Duodenal mucosa (tissue), 2 donors: Measurements from ENCODE around the gene NPBWR2.
"Not testable (repeated sequence)": the region's sequence is repeated elsewhere in the genome, so short reads cannot be mapped to it uniquely, and the experiment has no call there.

Source experiments
- H3K27ac ChIP-seq: one replicate; pipeline ENCODE4 v1.7.0; 2013; ENCODE audit warnings: low read depth, low read length
- H3K27me3 ChIP-seq, 2 donors: one replicate each; pipeline ENCODE4 v1.7.0; 2013; ENCODE audit warnings: low read length in 2 of 2, control low read depth in 1 of 2; ENCODE audit not compliant: insufficient read depth in 2 of 2, control insufficient read depth in 1 of 2
- H3K36me3 ChIP-seq, 2 donors: one replicate each; pipeline ENCODE4 v1.7.0; 2013; ENCODE audit warnings: low read length in 2 of 2, control low read depth in 1 of 2; ENCODE audit not compliant: insufficient read depth in 2 of 2, control insufficient read depth in 1 of 2
- H3K4me1 ChIP-seq, 2 donors: one replicate each; pipeline ENCODE4 v1.7.0; 2013; ENCODE audit warnings: low read length in 2 of 2, control low read depth in 1 of 2; ENCODE audit not compliant: insufficient read depth in 2 of 2, control insufficient read depth in 1 of 2
- H3K4me3 ChIP-seq, 2 donors: one replicate each; pipeline ENCODE4 v1.7.0; 2013; ENCODE audit warnings: low read length in 2 of 2, low read depth in 1 of 2
- H3K9ac ChIP-seq, 2 donors: one replicate each; pipeline ENCODE4 v1.7.0; 2013; ENCODE audit warnings: low read length in 2 of 2, low read depth in 1 of 2
- H3K9me3 ChIP-seq, 2 donors: one replicate each; pipeline ENCODE4 v1.7.0; 2013; ENCODE audit warnings: low read length in 2 of 2, control low read depth in 1 of 2; ENCODE audit not compliant: control insufficient read depth in 1 of 2

NPBWR2 gene

GRCh38 chr20:64095455-64095854 is 11.9 kb downstream of the NPBWR2 start:
- Histone ChIP-seq H3K36me3 (peaks cover 0 to 3% of the 10 kb centered on the region in 2 donors), H3K9ac (no peak overlapping the region), H3K27ac (no peak overlapping the region), H3K27me3 (peaks cover 5 to 9% of the 10 kb centered on the region in 2 donors), H3K4me1 (no peaks in the 10 kb centered on the region), H3K9me3 (no peaks in the 10 kb centered on the region), H3K4me3 (no peak overlapping the region)

GRCh38 chr20:64093013-64093503 is 14.3 kb downstream of the NPBWR2 start:
- H3K36me3 ChIP-seq = no peaks in the 10 kb centered on the region
- H3K4me3 ChIP-seq = no peak overlapping the region
- peaks cover 5 to 23% of the 10 kb centered on the region in 2 donors for H3K27me3 ChIP-seq
- H3K27ac ChIP-seq = no peak overlapping the region
- H3K4me1 ChIP-seq = no peaks in the 10 kb centered on the region
- no peaks in the 10 kb centered on the region for H3K9me3 ChIP-seq
- H3K9ac ChIP-seq = no peak overlapping the region

GRCh38 chr20:64092258-64093012 is 14.9 kb downstream of the NPBWR2 start:
- Histone ChIP-seq H3K36me3 (no peaks in the 10 kb centered on the region), H3K9me3 (no peaks in the 10 kb centered on the region), H3K4me3 (no peak overlapping the region), H3K4me1 (no peaks in the 10 kb centered on the region), H3K27ac (no peak overlapping the region), H3K27me3 (peaks cover 5 to 23% of the 10 kb centered on the region in 2 donors), H3K9ac (no peak overlapping the region)

- H3K4me3 ChIP-seq = no peak overlapping the region
- H3K4me1 ChIP-seq = no peaks in the 10 kb centered on the region
- H3K9me3 ChIP-seq = no peaks in the 10 kb centered on the region
- no peaks in the 10 kb centered on the region for H3K36me3 ChIP-seq
- no peak overlapping the region for H3K9ac ChIP-seq
- H3K27ac ChIP-seq = no peak overlapping the region
- H3K27me3 ChIP-seq = peaks cover 7 to 23% of the 10 kb centered on the region in 2 donors
Measured at GRCh38 chr20:64091770-64092169, 15.6 kb downstream of the NPBWR2 start.

GRCh38 chr20:64091340-64091739 is 16.0 kb downstream of the NPBWR2 start:
- peaks cover 11 to 23% of the 10 kb centered on the region in 2 donors for H3K27me3 ChIP-seq
- H3K4me3 ChIP-seq = no peak overlapping the region
- no peaks in the 10 kb centered on the region for H3K9me3 ChIP-seq
- no peak overlapping the region for H3K9ac ChIP-seq
- H3K36me3 ChIP-seq = no peaks in the 10 kb centered on the region
- no peak overlapping the region for H3K27ac ChIP-seq
- no peaks in the 10 kb centered on the region for H3K4me1 ChIP-seq

- H3K4me3 ChIP-seq = no peak overlapping the region
Measured at GRCh38 chr20:64090165-64090564, 17.2 kb downstream of the NPBWR2 start.

GRCh38 chr20:64088586-64088985 is 18.8 kb downstream of the NPBWR2 start:
- peaks cover 28 to 30% of the 10 kb centered on the region in 2 donors for H3K27me3 ChIP-seq
- H3K9me3 ChIP-seq, H3K27ac ChIP-seq: not testable (repeated sequence)

More at GRCh38 chr20:64090165-64090564, 17.2 kb downstream of the NPBWR2 start:
- Histone ChIP-seq H3K36me3 (no peaks in the 10 kb centered on the region), H3K4me1 (no peaks in the 10 kb centered on the region), H3K9ac (no peak overlapping the region), H3K27me3 (peaks cover 14 to 24% of the 10 kb centered on the region in 2 donors), H3K27ac (no peak overlapping the region), H3K9me3 (no peaks in the 10 kb centered on the region)

GRCh38 chr20:64087226-64087825 is 20.0 kb downstream of the NPBWR2 start:
- H3K36me3 ChIP-seq, H3K4me3 ChIP-seq, H3K27ac ChIP-seq, H3K9ac ChIP-seq, H3K9me3 ChIP-seq: not testable (repeated sequence)
- Histone ChIP-seq H3K27me3 (peaks cover 35 to 36% of the 10 kb centered on the region in 2 donors), H3K4me1 (peaks cover 0 to 12% of the 10 kb centered on the region in 2 donors)

More at GRCh38 chr20:64088586-64088985, 18.8 kb downstream of the NPBWR2 start:
- H3K36me3 ChIP-seq, H3K4me3 ChIP-seq, H3K4me1 ChIP-seq, H3K9ac ChIP-seq: not testable (repeated sequence)

- Histone ChIP-seq H3K4me1 (peaks cover 0 to 15% of the 10 kb centered on the region in 2 donors), H3K9me3 (no peaks in the 10 kb centered on the region), H3K27me3 (peaks cover 35 to 39% of the 10 kb centered on the region in 2 donors), H3K36me3 (no peaks in the 10 kb centered on the region), H3K4me3 (no peak overlapping the region), H3K9ac (no peak overlapping the region), H3K27ac (no peak overlapping the region)
Measured at GRCh38 chr20:64086801-64087200, 20.6 kb downstream of the NPBWR2 start.

GRCh38 chr20:64084685-64085152 is 22.6 kb downstream of the NPBWR2 start:
- Histone ChIP-seq H3K4me1 (peaks cover 0 to 18% of the 10 kb centered on the region in 2 donors), H3K36me3 (no peaks in the 10 kb centered on the region), H3K27me3 (peaks cover 33 to 39% of the 10 kb centered on the region in 2 donors), H3K9me3 (no peaks in the 10 kb centered on the region), H3K27ac (no peak overlapping the region), H3K4me3 (no peak overlapping the region), H3K9ac (no peak overlapping the region)
